IMR-90 (cell line): ENCODE results near the gene AFDN.

ENCODE experiments used
- BHLHE40 ChIP-seq: fragments of 150-350 bp; IDR thresholded peaks from 2 replicates; pipeline ENCODE4 v1.6.1; 2016; ENCODE audit warnings: mild to moderate bottlenecking, low read depth, low read length
- CEBPB ChIP-seq: IDR thresholded peaks from 2 replicates; pipeline ENCODE4 v1.6.1; 2012; ENCODE audit warnings: low read depth, low read length, improper control_type of control experiment
- MAFK ChIP-seq: IDR thresholded peaks from 2 replicates; pipeline ENCODE4 v1.6.1; 2012; ENCODE audit warnings: low read depth, low read length, improper control_type of control experiment
- NFE2L2 ChIP-seq: fragments of 150-350 bp; IDR thresholded peaks from 2 replicates; pipeline ENCODE4 v1.6.1; 2016; ENCODE audit warnings: low read depth, mild to moderate bottlenecking, low read length
- POLR2A ChIP-seq: IDR thresholded peaks from 2 replicates; pipeline ENCODE4 v1.6.1; 2012; ENCODE audit warnings: mild to moderate bottlenecking, low read depth, low read length
- RAD21 ChIP-seq: IDR thresholded peaks from 2 replicates; pipeline ENCODE4 v1.6.1; 2012; ENCODE audit warnings: low read length, improper control_type of control experiment
- RCOR1 ChIP-seq: IDR thresholded peaks from 2 replicates; pipeline ENCODE4 v1.6.1; 2012; ENCODE audit warnings: mild to moderate bottlenecking, low read length, improper control_type of control experiment; ENCODE audit not compliant: insufficient replicate concordance
- SMC3 ChIP-seq: fragments of 150-350 bp; IDR thresholded peaks from 2 replicates; pipeline ENCODE4 v1.6.1; 2016; ENCODE audit warnings: low read depth, mild to moderate bottlenecking, antibody characterized with exemption, low read length, moderate library complexity
- TF ChIP-seq, protein P1 (sequence below): fragments of 150-350 bp; IDR thresholded peaks from 2 replicates; pipeline ENCODE4 v1.6.1; 2017; ENCODE audit warnings: mild to moderate bottlenecking, antibody characterized with exemption, low read length, low read depth
- TF ChIP-seq, protein P2 (sequence below): conservative IDR thresholded peaks from 2 replicates; pipeline ENCODE4 v1.5.1; 2012; ENCODE audit warnings: mild to moderate bottlenecking, low read depth, low read length, improper control_type of control experiment

GRCh38 chr6:167915139-167915538 lies 88.4 kb downstream of the AFDN start:
- TF ChIP-seq POLR2A (no peak), NFE2L2 (no peak), CEBPB (no peak), MAFK (no peak), BHLHE40 (no peak), RAD21 (no peak), RCOR1 (no peak), SMC3 (no peak)
- TF ChIP-seq, protein P1, sequence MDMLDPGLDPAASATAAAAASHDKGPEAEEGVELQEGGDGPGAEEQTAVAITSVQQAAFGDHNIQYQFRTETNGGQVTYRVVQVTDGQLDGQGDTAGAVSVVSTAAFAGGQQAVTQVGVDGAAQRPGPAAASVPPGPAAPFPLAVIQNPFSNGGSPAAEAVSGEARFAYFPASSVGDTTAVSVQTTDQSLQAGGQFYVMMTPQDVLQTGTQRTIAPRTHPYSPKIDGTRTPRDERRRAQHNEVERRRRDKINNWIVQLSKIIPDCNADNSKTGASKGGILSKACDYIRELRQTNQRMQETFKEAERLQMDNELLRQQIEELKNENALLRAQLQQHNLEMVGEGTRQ = no peak
- TF ChIP-seq, protein P2, sequence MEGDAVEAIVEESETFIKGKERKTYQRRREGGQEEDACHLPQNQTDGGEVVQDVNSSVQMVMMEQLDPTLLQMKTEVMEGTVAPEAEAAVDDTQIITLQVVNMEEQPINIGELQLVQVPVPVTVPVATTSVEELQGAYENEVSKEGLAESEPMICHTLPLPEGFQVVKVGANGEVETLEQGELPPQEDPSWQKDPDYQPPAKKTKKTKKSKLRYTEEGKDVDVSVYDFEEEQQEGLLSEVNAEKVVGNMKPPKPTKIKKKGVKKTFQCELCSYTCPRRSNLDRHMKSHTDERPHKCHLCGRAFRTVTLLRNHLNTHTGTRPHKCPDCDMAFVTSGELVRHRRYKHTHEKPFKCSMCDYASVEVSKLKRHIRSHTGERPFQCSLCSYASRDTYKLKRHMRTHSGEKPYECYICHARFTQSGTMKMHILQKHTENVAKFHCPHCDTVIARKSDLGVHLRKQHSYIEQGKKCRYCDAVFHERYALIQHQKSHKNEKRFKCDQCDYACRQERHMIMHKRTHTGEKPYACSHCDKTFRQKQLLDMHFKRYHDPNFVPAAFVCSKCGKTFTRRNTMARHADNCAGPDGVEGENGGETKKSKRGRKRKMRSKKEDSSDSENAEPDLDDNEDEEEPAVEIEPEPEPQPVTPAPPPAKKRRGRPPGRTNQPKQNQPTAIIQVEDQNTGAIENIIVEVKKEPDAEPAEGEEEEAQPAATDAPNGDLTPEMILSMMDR = no peak
